ENCODE measurements around the gene FAHD1.
A peak's percentile ranks its signal among the peaks of the same experiment; 100 is the strongest.

Gene FAHD1

GRCh38 chr16:1781758-1782407 lies 45.1 kb upstream of the FAHD1 start:
- Histone ChIP-seq H2AK5ac (ENCODE audit: low read length) (peak overlapping the region; percentile 51), H2BK12ac (ENCODE audit: low read length) (no peak overlapping the region), H3K4me2 (ENCODE audit: low read length) (peak overlapping the region; percentile 91), H4K12ac (ENCODE audit: low read depth, low read length) (peak overlapping the region; percentile 39), H4K8ac (ENCODE audit: low read depth, low read length) (peak overlapping the region; percentile 69), H2BK5ac (ENCODE audit: low read depth, low read length, poor library complexity) (no peak overlapping the region), H3K23ac (ENCODE audit: low read length) (no peak overlapping the region), H3K18ac (ENCODE audit: low read length) (peak overlapping the region; percentile 37), H2BK120ac (ENCODE audit: insufficient read depth, low read length, poor library complexity) (no peak overlapping the region), H3K36me3 (ENCODE audit: control insufficient read depth in 1 of 2, insufficient read depth in 2 of 2, low read length in 2 of 2) (peaks cover 45 to 55% of the 10 kb centered on the region in 2 experiments), H3K14ac (ENCODE audit: low read length) (peak overlapping the region; percentile 70), H3K27me3 (ENCODE audit: insufficient read depth, low read length) (no peaks in the 10 kb centered on the region), H3K79me2 (ENCODE audit: control insufficient read depth, insufficient read depth, low read length, poor library complexity) (peaks cover 4% of the 10 kb centered on the region), H4K91ac (ENCODE audit: low read depth, low read length) (peak overlapping the region; percentile 67), H3K9ac (ENCODE audit: low read length) (peak overlapping the region; percentile 73), H3K4ac (ENCODE audit: low read depth, low read length) (peak overlapping the region; percentile 13), H3K27ac (ENCODE audit: low read depth, low read length) (peak overlapping the region; percentile 28), H3K79me1 (ENCODE audit: low read length) (no peaks in the 10 kb centered on the region), H3K9me3 (ENCODE audit: insufficient read depth, low read depth, low read length) (no peaks in the 10 kb centered on the region), H3K4me1 (ENCODE audit: control insufficient read depth in 1 of 2, insufficient read depth in 2 of 2, low read length in 2 of 2) (peaks cover 8 to 21% of the 10 kb centered on the region in 2 experiments), H2AFZ (ENCODE audit: insufficient read depth, low read length, poor library complexity) (peak overlapping the region; percentile 8), H3K4me3 (ENCODE audit: low read depth, low read length) (peak overlapping the region; percentile 82)
- DNase-seq = peak; percentile 40 to 62
- WGBS (ENCODE audit: extremely low coverage, insufficient coverage, insufficient read length) = no CpG with 5 or more reads among the region's 70 CpGs

- Histone ChIP-seq H3K9ac (ENCODE audit: low read length) (peak within 1 kb of the TSS; percentile 96), H3K79me1 (ENCODE audit: low read length) (no peaks in the 10 kb centered on the region), H3K14ac (ENCODE audit: low read length) (peak within 1 kb of the TSS; percentile 70), H3K36me3 (ENCODE audit: control insufficient read depth in 1 of 2, insufficient read depth in 2 of 2, low read length in 2 of 2) (peaks cover 45 to 55% of the 10 kb centered on the region in 2 experiments), H2AFZ (ENCODE audit: insufficient read depth, low read length, poor library complexity) (peak within 1 kb of the TSS; percentile 37), H3K27me3 (ENCODE audit: insufficient read depth, low read length) (no peaks in the 10 kb centered on the region), H2BK120ac (ENCODE audit: insufficient read depth, low read length, poor library complexity) (peak within 1 kb of the TSS; percentile 44), H3K23ac (ENCODE audit: low read length) (no peak within 1 kb of the TSS), H2BK5ac (ENCODE audit: low read depth, low read length, poor library complexity) (no peak within 1 kb of the TSS), H3K4me2 (ENCODE audit: low read length) (peak within 1 kb of the TSS; percentile 91), H3K79me2 (ENCODE audit: control insufficient read depth, insufficient read depth, low read length, poor library complexity) (peaks cover 4% of the 10 kb centered on the region), H2AK5ac (ENCODE audit: low read length) (peak within 1 kb of the TSS; percentile 51), H3K18ac (ENCODE audit: low read length) (peak within 1 kb of the TSS; percentile 77), H4K12ac (ENCODE audit: low read depth, low read length) (peak within 1 kb of the TSS; percentile 39), H3K9me3 (ENCODE audit: insufficient read depth, low read depth, low read length) (no peaks in the 10 kb centered on the region), H4K91ac (ENCODE audit: low read depth, low read length) (peak within 1 kb of the TSS; percentile 67), H3K4me3 (ENCODE audit: low read depth, low read length) (peak within 1 kb of the TSS; percentile 95), H3K27ac (ENCODE audit: low read depth, low read length) (peak within 1 kb of the TSS; percentile 28), H4K8ac (ENCODE audit: low read depth, low read length) (peak within 1 kb of the TSS; percentile 88), H3K4me1 (ENCODE audit: control insufficient read depth in 1 of 2, insufficient read depth in 2 of 2, low read length in 2 of 2) (peaks cover 8 to 21% of the 10 kb centered on the region in 2 experiments), H2BK12ac (ENCODE audit: low read length) (no peak within 1 kb of the TSS), H3K4ac (ENCODE audit: low read depth, low read length) (peak within 1 kb of the TSS; percentile 49)
- no CpG with 5 or more reads among the region's 102 CpGs for WGBS (ENCODE audit: extremely low coverage, insufficient coverage, insufficient read length)
- DNase-seq = peak; percentile 100
These were observed 44.4 kb upstream of the FAHD1 start, which contains the start of the genes NUBP2 and SPSB3 for GRCh38 chr16:1782408-1783264. NUBP2 (plus strand) TSS chr16:1782960; CDS start chr16:1783021, 61 bp downstream. SPSB3 (minus strand) TSS chr16:1782571; CDS start chr16:1781483, 1,088 bp downstream.

GRCh38 chr16:1784977-1785845 lies 41.8 kb upstream of the FAHD1 start:
- no CpG with 5 or more reads among the region's 26 CpGs for WGBS (ENCODE audit: extremely low coverage, insufficient coverage, insufficient read length)

GRCh38 chr16:1785846-1786170 lies 41.2 kb upstream of the FAHD1 start:
- H3K18ac ChIP-seq (ENCODE audit: low read length) = no peak overlapping the region
- H4K8ac ChIP-seq (ENCODE audit: low read depth, low read length) = no peak overlapping the region
- H3K79me2 ChIP-seq (ENCODE audit: control insufficient read depth, insufficient read depth, low read length, poor library complexity) = peaks cover 4% of the 10 kb centered on the region
- no peak overlapping the region for H3K9ac ChIP-seq (ENCODE audit: low read length)
- no peak overlapping the region for H3K27ac ChIP-seq (ENCODE audit: low read depth, low read length)
- no peaks in the 10 kb centered on the region for H3K79me1 ChIP-seq (ENCODE audit: low read length)
- no peak overlapping the region for H2BK5ac ChIP-seq (ENCODE audit: low read depth, low read length, poor library complexity)
- H3K4me2 ChIP-seq (ENCODE audit: low read length) = no peak overlapping the region
- peaks cover 54 to 56% of the 10 kb centered on the region in 2 experiments for H3K36me3 ChIP-seq (ENCODE audit: control insufficient read depth in 1 of 2, insufficient read depth in 2 of 2, low read length in 2 of 2)
- no CpG with 5 or more reads among the region's 14 CpGs for WGBS (ENCODE audit: extremely low coverage, insufficient coverage, insufficient read length)
- H2BK120ac ChIP-seq (ENCODE audit: insufficient read depth, low read length, poor library complexity) = no peak overlapping the region
- no peak overlapping the region for H3K23ac ChIP-seq (ENCODE audit: low read length)
- H3K9me3 ChIP-seq (ENCODE audit: insufficient read depth, low read depth, low read length) = no peaks in the 10 kb centered on the region
- H2BK12ac ChIP-seq (ENCODE audit: low read length) = no peak overlapping the region
- peak overlapping the region; percentile 16 for H3K4ac ChIP-seq (ENCODE audit: low read depth, low read length)
- H2AK5ac ChIP-seq (ENCODE audit: low read length) = no peak overlapping the region
- DNase-seq = no peak
- H3K4me1 ChIP-seq (ENCODE audit: control insufficient read depth in 1 of 2, insufficient read depth in 2 of 2, low read length in 2 of 2) = peaks cover 5 to 15% of the 10 kb centered on the region in 2 experiments
- no peak overlapping the region for H4K12ac ChIP-seq (ENCODE audit: low read depth, low read length)
- H2AFZ ChIP-seq (ENCODE audit: insufficient read depth, low read length, poor library complexity) = no peak overlapping the region
- H4K91ac ChIP-seq (ENCODE audit: low read depth, low read length) = no peak overlapping the region
- no peak overlapping the region for H3K14ac ChIP-seq (ENCODE audit: low read length)
- no peak overlapping the region for H3K4me3 ChIP-seq (ENCODE audit: low read depth, low read length)
- no peaks in the 10 kb centered on the region for H3K27me3 ChIP-seq (ENCODE audit: insufficient read depth, low read length)

More at GRCh38 chr16:1784977-1785845, 41.8 kb upstream of the FAHD1 start:
- no peaks in the 10 kb centered on the region for H3K79me1 ChIP-seq (ENCODE audit: low read length)
- no peak overlapping the region for H3K23ac ChIP-seq (ENCODE audit: low read length)
- DNase-seq = no peak
- H3K9me3 ChIP-seq (ENCODE audit: insufficient read depth, low read depth, low read length) = no peaks in the 10 kb centered on the region
- H3K4me1 ChIP-seq (ENCODE audit: control insufficient read depth in 1 of 2, insufficient read depth in 2 of 2, low read length in 2 of 2) = peaks cover 5 to 16% of the 10 kb centered on the region in 2 experiments
- H3K4me2 ChIP-seq (ENCODE audit: low read length) = no peak overlapping the region
- H3K79me2 ChIP-seq (ENCODE audit: control insufficient read depth, insufficient read depth, low read length, poor library complexity) = peaks cover 4% of the 10 kb centered on the region
- no peak overlapping the region for H3K14ac ChIP-seq (ENCODE audit: low read length)
- no peak overlapping the region for H3K9ac ChIP-seq (ENCODE audit: low read length)
- no peak overlapping the region for H2BK12ac ChIP-seq (ENCODE audit: low read length)
- H3K36me3 ChIP-seq (ENCODE audit: control insufficient read depth in 1 of 2, insufficient read depth in 2 of 2, low read length in 2 of 2) = peaks cover 52 to 55% of the 10 kb centered on the region in 2 experiments
- peak overlapping the region; percentile 55 for H3K4ac ChIP-seq (ENCODE audit: low read depth, low read length)
- H2AFZ ChIP-seq (ENCODE audit: insufficient read depth, low read length, poor library complexity) = no peak overlapping the region
- H3K27me3 ChIP-seq (ENCODE audit: insufficient read depth, low read length) = no peaks in the 10 kb centered on the region
- H4K8ac ChIP-seq (ENCODE audit: low read depth, low read length) = no peak overlapping the region
- no peak overlapping the region for H3K27ac ChIP-seq (ENCODE audit: low read depth, low read length)
- H4K91ac ChIP-seq (ENCODE audit: low read depth, low read length) = no peak overlapping the region
- no peak overlapping the region for H3K18ac ChIP-seq (ENCODE audit: low read length)
- H3K4me3 ChIP-seq (ENCODE audit: low read depth, low read length) = no peak overlapping the region
- H2BK5ac ChIP-seq (ENCODE audit: low read depth, low read length, poor library complexity) = no peak overlapping the region
- no peak overlapping the region for H2BK120ac ChIP-seq (ENCODE audit: insufficient read depth, low read length, poor library complexity)
- H2AK5ac ChIP-seq (ENCODE audit: low read length) = no peak overlapping the region
- H4K12ac ChIP-seq (ENCODE audit: low read depth, low read length) = no peak overlapping the region

Data from trophoblast cell (in vitro differentiated cells and primary cell).